GM10847 (cell line): ENCODE measurements around the gene C1QTNF8.

ENCODE experiments used
- POLR2A ChIP-seq: IDR thresholded peaks from 2 replicates; pipeline ENCODE4 v1.6.1; 2011; ENCODE audit not compliant: insufficient read length; ENCODE audit errors: extremely low read depth

Gene C1QTNF8

GRCh38 chr16:1069154-1069553 is 26.9 kb downstream of the C1QTNF8 start:
- TF ChIP-seq POLR2A = no peak

- TF ChIP-seq POLR2A = no peak
Measured at GRCh38 chr16:1068451-1068850, 27.6 kb downstream of the C1QTNF8 start.

GRCh38 chr16:1067629-1068028 is 28.4 kb downstream of the C1QTNF8 start:
- TF ChIP-seq POLR2A = no peak

- TF ChIP-seq POLR2A = no peak
Measured at GRCh38 chr16:1066584-1067172, 29.4 kb downstream of the C1QTNF8 start.

DNA sequence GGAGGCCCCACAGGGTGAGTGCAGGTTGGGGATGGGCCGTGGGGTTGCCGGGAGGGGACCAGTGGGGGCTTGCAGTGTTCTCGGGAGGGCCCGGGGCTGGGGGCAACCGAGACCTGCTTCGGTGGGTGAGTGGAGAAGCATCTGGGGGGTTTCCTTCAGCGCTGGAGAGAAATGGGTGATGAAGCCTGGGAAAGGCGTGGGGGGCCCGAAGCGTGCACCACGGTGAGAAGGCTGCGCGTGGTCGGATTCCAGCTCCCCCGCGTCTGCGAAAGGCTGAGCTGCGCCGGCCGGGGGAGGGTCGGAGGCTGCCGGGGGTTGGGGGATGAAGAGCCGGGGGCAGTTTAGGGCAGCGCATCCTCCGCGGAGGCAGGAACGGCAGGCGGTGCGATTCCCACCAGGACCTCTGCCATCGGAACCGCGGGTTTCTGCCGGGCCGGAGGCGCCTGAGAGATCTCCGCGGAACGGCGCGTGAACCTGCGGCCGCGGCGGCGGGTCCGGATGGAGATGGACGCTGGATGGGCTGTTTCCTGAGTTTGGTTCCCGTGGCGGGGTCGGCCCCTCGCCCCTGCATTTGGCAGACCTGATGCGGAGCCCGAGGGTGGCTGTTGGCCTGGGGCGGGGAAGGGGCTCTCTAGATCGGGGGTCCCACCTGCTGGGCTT is 30.4 kb downstream of the C1QTNF8 start:
- no peak for TF ChIP-seq POLR2A

DNA sequence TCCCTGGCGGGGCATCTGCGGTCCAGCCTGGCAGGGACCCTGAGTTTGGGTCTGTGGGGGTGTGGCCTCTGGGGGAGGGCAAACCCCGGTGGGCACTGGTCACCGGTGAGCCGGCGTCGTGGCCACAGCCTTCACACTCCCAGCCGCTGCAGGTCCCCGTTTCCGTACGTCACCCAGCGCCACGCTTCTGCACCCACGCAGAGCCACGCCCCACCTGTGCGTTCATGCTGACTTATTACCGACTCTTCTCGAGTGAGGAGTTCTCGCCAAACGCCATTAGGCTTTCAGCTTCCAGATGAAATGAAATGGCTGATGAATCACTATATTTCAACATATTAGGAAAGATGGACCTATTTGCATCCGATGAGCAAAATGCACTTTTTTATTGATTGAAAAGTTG is 32.3 kb downstream of the C1QTNF8 start:
- no peak for TF ChIP-seq POLR2A

GRCh38 chr16:1062895-1063294 is 33.1 kb downstream of the C1QTNF8 start:
- TF ChIP-seq POLR2A = no peak

GRCh38 chr16:1061769-1062505 is 34.1 kb downstream of the C1QTNF8 start:
- TF ChIP-seq POLR2A = no peak

DNA sequence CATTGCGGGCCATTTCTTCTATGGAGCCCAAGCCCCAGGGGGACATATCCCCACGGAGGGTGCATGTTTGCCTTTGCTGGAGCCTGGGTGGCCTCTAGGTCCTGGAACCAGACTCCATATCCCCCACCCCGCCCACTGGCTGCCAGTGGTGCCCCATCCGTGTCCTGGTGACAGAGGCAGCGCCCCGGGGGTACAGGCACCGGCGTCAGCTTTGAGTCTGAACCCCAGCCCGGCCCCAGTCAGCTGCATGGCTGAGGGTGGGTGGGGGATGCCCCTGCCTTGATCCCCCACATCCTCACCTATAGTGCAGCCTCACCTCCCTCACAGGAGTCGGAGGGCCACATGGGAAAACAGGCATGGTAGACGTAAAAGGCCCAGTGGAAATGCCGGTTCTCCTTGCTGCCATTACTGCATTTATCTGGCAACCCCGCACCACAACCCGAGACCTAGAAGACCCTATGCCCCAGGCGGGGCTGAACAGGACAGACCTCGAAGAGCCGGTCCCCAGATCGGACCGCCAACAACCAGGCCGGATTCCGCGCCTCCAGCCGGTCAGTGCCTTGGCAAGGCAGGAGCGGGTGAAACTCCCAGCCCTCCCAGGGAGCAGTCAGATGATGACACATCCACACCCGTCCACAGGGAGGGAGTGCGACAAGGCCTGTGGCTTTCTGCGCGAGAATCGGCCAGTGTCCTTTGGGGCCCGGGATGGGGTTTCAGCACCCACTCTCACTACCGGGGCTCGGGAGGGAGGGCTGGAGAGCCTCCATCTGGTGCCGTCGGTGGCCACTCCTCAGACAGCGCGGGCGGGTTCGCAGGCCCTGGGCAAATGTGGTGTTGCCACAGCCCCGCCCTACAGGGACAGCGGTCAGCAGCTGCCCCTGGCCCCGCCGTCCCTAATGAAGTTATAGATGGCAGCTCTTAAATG is 35.4 kb downstream of the C1QTNF8 start:
- no peak for TF ChIP-seq POLR2A

DNA sequence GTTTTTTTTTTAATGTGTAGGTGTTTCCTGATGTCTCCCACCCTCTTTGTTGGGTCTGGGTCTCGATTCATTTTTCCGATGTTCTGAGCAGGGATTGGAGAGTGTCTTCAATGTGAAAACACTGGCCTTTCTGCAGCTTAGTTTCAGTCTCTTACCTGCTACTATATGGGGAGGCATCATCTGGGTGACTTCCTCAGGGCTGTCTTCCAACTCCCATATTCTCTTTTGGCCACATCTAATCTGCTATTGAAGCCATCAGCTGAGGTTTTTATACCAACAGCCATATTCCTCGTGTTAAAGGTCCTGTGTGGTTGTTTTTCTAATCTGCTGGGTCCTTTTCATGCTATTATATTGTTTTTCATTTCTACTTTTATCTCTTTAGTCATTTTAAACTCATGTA is 36.7 kb downstream of the C1QTNF8 start:
- TF ChIP-seq POLR2A = no peak

DNA sequence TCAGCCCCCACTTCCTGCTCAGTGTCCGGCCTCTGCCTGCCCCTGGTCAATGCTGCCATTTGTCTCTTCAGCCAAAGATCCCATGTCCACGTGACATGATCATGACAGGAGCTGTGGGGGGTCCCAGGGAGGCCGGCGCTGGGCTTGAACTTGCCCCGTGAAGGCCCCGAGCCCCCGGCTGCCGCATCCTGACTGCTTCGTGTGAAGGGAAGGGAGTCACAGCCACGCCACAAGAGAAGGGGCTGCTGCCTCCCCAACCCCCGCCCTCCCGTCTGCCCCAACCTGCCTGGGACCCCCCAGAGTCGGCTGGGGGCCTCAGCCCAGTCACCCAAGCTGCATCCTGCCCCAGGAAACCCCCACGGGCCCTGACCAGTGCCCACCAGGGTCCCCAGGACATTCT is 37.8 kb downstream of the C1QTNF8 start:
- no peak for TF ChIP-seq POLR2A

DNA sequence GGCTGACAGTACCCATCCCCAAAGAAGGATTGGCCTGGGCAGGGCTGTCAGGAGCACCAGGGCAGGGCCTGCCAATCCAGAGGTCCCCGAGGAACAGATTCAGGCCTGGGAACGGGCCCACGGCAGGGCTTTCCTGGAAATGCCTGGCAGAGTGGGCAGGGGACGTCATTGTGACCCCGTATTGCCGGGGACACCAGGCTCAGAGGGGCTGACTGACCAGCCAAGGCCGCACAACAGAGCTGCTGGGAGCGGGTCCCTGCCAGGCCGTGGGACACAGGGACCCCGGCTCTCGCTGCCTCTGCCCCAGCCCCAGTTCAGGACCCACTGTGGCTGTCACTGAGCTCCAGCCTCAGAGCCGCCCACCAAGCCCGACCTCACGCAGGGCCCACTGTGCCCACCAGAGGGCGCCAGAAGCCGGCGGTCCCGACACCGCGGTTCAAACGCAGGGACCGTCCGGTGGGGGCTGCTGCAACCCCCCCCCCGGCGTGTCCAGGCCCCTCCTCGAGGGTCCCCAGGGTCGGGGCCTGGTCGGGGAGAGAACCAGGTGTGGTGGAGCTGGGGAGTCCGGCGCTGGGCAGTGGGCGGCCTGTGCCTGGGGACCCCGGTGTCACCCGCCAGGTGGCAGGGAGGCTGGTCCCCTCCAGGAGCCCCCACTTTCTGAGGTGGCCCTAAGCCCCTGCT is 38.7 kb downstream of the C1QTNF8 start:
- TF ChIP-seq POLR2A = no peak

DNA sequence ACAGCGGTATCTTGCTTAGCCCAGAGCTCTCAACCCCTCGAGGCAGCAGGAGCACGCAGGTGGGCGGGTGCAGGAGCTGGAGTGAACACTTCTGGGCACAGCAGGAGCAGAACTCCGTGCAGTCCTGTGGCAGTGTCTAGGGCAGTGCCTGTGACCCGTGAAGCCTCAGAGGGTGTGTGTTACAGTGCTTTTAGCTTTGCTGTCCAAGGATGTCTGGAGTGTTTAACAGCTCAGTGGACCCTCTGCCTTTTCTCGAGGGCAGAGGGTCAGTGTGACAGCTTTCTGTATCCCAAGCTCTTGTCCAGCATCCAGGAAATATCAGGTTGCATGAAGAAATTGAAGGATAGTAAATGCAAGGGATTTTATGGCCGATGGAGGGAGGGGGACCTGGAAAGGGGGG is 39.8 kb downstream of the C1QTNF8 start:
- no peak for TF ChIP-seq POLR2A

DNA sequence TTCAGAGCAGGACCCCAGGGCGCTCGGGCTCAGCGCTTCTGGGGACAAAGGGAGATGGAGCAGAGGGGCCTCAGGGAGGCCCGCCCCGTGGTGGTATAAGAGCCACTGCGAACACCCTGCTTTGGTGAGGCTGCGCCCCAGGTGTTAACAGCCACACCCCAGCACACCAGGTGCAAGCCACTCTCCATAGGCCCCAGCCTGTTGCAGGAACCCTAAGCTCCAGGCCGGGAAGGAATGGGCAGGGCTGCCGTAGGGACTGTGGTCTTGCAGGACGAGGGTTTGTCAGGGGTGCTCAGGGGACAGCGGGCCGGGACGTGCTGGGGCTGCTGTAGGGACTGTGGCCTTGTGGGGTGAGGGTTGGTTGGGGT is 40.5 kb downstream of the C1QTNF8 start:
- TF ChIP-seq POLR2A = no peak

DNA sequence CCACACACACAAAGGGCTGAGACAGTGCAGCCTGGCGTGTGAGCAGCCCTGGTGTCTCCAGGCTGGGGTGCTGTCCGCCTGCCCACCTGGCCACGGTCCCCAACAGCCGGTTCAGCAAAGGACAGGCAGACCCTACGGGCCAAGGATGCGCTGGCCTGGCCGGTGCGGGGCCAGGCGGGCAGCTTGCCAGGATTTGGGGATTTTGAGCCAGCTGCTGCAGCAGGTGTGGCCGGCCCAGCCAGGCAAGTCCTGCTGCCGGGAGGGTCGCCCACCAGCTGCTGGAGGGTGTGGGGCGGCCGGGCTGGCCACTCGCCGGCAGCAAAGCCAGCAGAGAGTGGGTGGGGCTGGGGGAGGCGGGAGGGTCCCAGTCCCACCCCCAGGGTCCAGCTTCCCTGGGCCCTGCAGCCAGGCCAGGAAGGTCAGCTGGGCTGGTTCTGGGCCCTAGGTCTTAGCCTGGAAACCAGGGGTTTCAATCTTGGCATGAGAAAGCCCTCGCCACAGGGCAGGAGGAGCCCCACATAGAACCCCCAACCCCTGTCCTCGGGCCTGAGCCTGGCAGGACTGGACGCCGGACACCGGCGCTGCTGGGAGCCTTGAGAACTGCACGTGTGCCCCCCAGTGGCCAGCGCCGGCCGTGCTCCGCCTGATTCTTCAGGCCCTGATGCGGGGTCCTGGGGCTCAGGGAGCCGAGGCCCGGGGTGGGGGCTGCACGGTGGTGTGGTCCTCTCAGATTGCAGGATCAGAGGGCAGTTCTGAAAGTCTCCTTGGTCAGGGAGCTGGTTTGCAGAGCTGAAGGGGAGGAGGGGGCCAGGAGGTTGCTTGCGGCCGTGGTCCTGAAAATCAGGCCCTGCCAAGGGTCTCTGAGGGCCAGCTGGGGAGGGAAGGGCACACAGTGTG is 41.1 kb downstream of the C1QTNF8 start:
- TF ChIP-seq POLR2A = no peak
